HL-60/S4 (cell line): ENCODE results near the gene PRDM4.

Experiments used
- in situ Hi-C: fragments of 300-500 bp; cut with MboI; formaldehyde crosslinking; loops from 2 replicates; pipeline ENCODE4 v1.14.3; 2022; ENCODE audit warnings: low sequenced_read_pairs

Gene PRDM4

GRCh38 chr12:107760809-107761501 lies at the start of gene PRDM4:
TSS of gene PRDM4 (minus strand) at chr12:107761137. CDS start at chr12:107760515, 622 bp downstream.
- in situ Hi-C loops, result no loop called here

- in situ Hi-C loops, result no loop called here
Measured at GRCh38 chr12:107807471-107808150, 46.7 kb upstream of the PRDM4 start.

- in situ Hi-C loops, result no loop called here
Measured at GRCh38 chr12:107805488-107806180, 44.7 kb upstream of the PRDM4 start.

GRCh38 chr12:107803092-107803491 lies 42.2 kb upstream of the PRDM4 start:
- in situ Hi-C loops, result no loop called here

- in situ Hi-C loops, result no loop called here
Measured at GRCh38 chr12:107801150-107801549, 40.2 kb upstream of the PRDM4 start.

GRCh38 chr12:107798580-107798979 lies 37.6 kb upstream of the PRDM4 start:
- in situ Hi-C loops, result no loop called here

GRCh38 chr12:107794451-107794850 lies 33.5 kb upstream of the PRDM4 start:
- in situ Hi-C loops, result no loop called here

GRCh38 chr12:107791465-107792089 lies 30.6 kb upstream of the PRDM4 start:
- in situ Hi-C loops, result no loop called here

- in situ Hi-C loops, result no loop called here
Measured at GRCh38 chr12:107788690-107789458, 27.9 kb upstream of the PRDM4 start.

GRCh38 chr12:107788281-107788680 lies 27.3 kb upstream of the PRDM4 start:
- in situ Hi-C loops, result no loop called here

- in situ Hi-C loops, result no loop called here
Measured at GRCh38 chr12:107783406-107784376, 22.8 kb upstream of the PRDM4 start.

- in situ Hi-C loops, result no loop called here
Measured at GRCh38 chr12:107782067-107782466, 21.1 kb upstream of the PRDM4 start.

- in situ Hi-C loops, result no loop called here
Measured at GRCh38 chr12:107780298-107780697, 19.4 kb upstream of the PRDM4 start.

GRCh38 chr12:107779077-107779831 lies 18.3 kb upstream of the PRDM4 start:
- in situ Hi-C loops, result no loop called here

GRCh38 chr12:107778383-107779025 lies 17.6 kb upstream of the PRDM4 start:
- in situ Hi-C loops, result no loop called here

- in situ Hi-C loops, result no loop called here
Measured at GRCh38 chr12:107776171-107776570, 15.2 kb upstream of the PRDM4 start.

GRCh38 chr12:107775093-107775721 lies 14.3 kb upstream of the PRDM4 start:
- in situ Hi-C loops, result no loop called here
